GM19193 (cell line): Measurements from ENCODE around the gene DMBT1.

ENCODE experiments used
- POLR2A ChIP-seq: IDR thresholded peaks from 4 replicates; pipeline ENCODE4 v1.6.1; 2011; ENCODE audit not compliant: insufficient read depth, insufficient read length; ENCODE audit errors: extremely low read depth

Gene DMBT1

DNA sequence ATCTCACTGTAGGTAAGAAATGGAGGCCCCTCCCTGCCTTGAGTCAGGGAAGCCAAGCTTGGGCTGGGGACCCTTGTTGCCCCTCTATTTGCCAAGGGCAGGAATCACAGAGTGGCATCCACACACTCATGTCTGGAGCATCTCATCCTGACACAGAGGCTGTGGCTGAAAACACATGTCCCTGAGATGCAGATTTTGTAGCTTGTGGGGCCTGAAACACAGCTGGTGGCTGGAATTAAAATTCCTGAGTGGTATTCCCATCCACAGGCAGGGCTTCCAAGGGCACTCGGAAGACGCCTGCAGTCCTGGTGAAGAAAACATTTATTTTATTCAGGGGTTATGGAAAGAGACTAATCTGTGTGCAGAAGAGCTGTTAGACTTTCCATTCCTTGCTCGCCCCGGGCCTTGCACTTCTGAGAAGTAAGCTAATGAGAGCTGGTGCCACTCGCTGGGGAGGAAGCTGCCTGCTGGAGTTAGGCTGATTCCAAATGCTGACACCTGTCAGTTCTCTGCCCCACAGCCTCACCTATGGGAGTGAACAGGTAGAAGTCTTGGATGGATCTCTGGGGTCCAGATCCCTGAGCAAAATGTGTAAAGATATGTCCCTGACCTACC, 103.1 kb downstream of the DMBT1 start:
- TF ChIP-seq POLR2A = no peak

DNA sequence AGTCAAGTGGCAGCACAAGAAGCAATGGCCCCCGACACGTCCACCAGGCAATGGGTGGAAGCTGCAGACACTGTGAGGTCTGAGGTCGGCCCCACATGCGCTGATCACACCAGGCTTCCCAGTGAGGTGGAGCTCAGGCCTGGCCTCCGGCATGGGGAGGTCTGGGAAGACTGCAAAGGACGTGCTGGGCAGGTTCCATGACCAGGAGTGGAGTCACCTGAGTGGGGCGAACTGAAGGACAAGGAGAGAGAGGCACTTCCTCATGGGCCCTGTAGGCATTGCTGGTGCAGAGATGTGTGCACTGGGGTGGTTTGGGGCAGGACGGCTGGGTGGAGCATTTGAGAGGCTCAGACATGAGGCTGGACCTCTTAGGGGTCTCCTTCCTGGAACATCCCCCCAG, 103.9 kb downstream of the DMBT1 start:
- no peak for TF ChIP-seq POLR2A

DNA sequence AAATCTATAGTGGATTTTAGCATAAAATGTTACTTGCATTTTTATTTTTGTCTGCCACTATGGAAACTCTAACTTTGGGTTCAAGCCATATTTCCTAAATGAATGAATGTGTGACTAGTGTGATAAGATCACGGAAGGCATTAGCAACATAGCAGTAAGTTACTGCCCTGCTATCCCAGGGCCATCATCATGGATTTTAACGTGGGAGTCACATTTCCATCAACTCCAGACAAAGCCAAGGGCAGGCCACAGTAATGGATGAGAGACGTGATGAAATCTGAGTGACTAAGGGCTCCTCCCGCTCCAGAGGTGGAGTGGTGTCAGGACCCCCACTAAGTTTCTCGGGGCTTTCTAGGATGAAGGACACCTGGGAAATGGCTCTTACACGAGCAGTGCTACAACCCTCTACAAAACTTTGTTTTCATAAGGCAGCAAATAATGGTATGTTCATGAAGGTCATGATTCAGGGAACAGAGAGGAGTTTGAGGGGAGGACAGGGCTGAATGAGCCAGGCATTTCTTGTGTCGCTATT, 104.8 kb downstream of the DMBT1 start:
- TF ChIP-seq POLR2A = no peak

DNA sequence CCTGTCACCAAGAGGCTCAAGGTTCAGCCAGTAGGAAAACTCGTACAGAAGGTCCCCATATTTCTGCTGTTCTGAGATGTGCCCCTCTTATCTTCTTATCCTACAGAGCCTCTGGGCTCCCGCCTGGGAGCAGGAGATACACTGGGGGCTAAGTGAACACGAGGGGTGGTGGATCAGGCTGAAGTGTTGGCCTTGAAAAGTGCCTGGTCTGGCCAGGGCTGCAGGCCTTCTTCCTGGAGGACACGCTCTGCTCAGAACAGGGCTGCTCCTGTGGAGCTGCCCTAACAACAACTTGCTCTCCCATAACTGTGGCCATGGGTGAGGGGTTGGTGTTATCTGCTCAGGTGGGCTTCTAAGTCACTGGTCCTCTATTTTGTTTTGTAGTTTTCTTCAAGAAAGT, 105.4 kb downstream of the DMBT1 start:
- no peak for TF ChIP-seq POLR2A

DNA sequence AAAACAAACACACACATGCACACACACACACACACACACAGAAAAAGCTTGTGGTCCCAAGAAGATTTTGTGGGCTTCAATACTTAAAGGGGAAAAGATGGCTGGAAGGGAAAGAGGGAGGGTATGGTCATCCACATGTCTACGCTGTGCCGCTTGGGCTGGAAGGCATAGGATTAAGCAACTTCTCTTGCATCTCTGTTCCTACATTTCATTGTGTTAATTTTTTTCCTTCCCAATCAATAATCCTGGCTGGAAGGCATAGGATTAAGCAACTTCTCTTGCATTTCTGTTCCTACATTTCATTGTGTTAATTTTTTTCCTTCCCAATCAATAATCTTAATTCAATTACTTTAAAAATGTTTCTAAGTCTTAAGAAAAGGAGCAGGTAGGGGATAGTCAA, 108.5 kb downstream of the DMBT1 start:
- TF ChIP-seq POLR2A = no peak

DNA sequence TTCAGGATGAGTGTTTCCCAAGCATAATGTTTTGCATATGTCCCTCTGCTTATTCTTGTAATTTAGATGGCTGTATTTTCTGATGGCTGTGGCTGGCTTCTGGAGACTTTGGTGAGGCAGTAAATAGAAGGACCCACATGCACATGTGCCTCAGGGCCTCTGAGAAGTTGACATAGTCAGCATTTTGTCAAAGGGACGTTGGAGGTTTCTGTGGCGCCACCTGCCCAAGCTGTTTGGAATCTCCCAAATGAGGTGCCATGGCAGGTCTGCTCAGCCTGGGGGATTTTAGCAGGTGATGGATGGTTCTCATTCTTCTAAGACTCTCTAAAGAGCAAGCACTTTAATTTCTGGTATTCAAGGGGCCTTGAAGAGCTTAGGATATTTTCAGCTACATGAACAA, 109.3 kb downstream of the DMBT1 start:
- TF ChIP-seq POLR2A = no peak

DNA sequence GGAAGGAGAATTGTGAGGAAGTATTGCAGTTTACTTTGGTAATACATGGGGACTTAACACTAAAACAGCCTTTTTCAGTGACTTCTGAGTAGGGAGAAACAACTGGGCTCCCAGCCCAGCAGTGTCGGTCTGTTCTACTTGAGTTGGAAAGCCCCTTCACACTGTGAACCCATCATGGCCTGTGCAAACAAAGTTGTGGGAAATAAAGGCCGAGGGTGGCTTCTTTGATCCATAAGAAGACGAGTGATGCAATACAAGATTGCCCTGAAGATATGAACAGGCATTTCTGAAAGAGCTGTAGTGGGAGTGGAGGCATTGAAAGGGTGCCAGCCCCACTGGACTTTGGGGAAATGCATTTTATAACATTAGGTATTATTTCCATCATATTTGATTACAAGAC, 110.8 kb downstream of the DMBT1 start:
- no peak for TF ChIP-seq POLR2A

DNA sequence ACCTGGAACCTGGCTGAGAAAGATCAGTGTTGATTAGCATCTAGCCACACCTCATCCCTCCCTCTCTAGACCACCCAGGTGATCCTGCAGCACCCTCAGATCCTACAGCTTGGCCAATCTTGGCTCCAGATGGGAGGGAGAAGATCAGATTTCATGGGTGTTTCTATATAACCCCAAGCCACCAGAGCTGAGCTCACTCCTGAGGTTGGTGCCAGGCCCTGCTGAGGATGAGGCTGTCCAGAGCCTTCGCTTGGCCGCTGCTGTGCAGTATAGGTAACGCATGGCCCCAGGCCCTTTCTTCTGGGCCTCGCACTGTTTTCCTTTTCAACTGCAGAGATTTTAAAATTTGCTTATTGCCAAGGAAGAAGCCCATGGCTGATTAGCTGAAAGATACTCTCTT, 112.1 kb downstream of the DMBT1 start:
- no peak for TF ChIP-seq POLR2A

DNA sequence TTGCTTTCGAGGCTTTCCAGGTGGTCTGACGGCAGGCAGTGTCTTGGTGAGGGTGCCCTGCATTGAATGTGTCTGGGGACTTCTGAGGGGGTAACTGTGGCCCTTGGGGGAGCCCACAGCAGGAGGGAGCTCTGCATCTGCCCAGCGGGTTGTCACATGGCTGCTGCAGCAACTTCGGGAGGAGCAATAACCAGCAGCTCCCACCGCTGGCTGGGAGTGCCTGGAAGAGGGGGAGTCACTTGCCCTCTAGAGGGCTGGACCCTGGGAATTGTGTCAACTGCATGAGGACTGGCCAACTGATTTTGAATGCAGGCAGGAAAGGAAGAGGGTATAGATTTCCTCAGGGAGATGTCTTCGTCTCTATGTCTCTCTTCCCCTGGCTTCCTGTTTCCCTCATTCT, 112.7 kb downstream of the DMBT1 start:
- TF ChIP-seq POLR2A = no peak

DNA sequence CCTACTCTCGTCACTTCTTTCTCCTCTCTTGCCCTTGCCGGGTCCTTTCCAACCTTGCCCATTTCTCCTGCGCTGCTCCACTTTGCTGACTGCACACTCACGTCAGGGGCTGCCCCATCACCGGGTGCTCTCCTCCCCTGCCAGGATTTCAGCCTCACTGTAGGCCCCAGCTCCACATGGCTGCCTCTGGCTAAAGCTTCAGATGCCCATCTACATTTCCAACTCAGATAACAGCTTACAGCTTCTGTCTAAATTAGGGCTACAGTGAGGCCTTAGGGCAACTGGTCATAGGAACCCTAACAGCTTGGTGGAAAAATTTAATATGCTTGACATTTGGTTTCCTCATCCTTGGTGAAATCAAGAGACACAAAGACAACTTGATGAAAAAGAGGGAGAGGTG, 113.2 kb downstream of the DMBT1 start:
- TF ChIP-seq POLR2A = no peak

DNA sequence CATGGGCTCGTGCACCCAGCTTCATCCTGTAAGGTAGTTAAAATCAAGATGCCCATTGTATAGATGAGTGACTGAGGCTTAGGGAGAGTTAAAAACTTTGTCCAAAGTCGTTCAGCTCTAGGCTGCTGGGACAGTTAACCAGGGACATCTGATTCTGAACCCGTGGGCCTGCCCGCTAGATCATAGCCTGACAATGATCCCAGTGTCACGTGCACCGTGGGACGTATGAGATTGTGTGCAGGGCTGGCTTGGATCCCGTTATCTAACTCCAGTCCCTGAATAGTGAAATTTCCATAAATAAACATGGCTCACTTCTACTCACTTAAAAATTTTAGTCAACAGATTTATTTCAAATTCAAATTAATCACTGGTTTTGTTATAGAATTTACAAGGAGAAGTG, 114.2 kb downstream of the DMBT1 start:
- TF ChIP-seq POLR2A = no peak

DNA sequence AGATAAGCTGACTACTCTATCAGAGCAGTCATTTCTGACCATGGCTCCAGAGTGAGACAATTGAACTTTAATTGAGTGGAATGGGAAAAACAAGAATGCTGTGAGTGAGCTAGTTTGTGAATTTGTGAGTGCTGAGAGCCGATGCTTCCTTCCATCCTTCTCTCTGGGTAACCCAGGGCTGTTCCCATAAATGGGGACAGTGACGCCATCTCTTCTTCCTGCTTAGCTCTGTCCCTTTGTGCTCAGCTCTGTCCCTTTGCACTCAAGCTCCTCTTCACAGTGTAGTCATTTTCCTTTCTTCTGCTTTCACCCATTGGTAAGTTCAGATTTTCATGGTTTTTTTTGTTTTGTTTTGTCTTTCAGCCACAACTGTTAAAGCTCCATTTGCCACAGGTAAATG, 114.7 kb downstream of the DMBT1 start:
- no peak for TF ChIP-seq POLR2A

DNA sequence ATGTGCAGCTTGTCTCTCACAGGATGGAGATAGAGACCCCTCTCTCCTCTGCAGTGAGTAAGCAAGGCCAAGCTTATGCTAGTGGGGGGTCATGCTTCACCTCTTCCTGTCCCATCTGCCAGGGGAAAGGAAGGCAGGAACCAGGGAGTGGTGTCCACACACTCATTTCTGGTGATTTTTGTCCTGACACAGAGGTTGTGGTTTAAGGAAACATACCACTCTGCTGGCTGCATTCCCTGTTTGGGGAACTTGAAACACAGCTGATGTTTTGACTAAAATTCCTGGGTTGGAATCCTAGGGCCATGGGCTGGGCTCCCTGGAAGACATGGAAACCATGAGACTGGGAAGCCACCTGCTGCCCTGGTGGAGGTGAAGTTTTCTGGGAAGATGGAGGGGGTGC, 117.7 kb downstream of the DMBT1 start:
- no peak for TF ChIP-seq POLR2A

DNA sequence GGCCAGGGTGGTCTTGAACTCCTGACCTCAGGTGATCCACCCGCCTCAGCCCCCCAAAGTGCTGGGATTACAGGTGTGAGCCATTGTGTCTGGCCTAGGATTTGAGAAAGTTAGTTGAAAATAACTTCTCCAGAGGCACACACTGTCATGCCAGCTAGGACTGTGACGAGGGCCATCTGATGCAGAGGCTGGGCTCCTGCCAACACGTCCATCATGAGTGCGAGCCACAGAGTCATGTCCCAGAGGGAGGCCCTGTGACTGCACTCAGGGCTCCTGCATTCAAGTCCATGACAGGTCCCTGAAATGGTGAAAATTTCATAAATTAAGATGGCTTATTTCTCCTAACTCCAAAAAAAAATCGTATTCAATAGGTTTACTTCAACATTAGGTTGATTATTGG, 122.0 kb downstream of the DMBT1 start:
- no peak for TF ChIP-seq POLR2A

DNA sequence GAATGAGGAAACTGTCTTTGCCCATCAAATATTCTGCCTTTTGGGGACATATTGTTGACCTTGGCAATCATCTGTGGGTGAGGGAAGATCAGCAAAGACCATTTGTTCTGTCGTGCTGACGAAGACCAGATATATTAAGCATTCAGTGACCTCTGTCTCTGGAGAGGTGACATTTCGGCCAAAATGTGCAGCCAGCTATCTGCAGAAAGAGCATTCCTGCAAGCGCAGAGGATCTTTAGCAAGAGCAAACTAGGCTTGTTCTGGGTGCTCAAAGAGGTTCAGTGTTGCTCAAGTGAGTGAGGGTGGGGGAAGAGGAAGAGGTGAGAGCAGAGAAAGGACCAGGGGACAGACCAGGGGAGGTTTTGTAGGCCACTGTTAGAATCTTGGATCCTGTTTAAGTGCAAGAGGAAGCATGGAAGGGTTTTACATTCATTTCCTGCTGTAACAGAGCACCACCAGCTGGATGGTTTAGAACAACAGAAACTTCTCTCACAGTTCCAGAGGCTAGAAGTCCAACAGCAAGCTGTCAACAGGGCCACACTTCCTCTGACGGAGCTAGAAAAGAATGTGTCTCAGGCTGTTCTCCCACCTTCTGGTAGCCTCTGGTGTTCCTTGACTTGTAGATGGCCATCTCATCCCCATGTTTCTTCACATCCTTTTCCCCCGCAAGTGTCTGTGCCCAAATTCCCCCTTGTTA, 127.9 kb downstream of the DMBT1 start:
- no peak for TF ChIP-seq POLR2A

DNA sequence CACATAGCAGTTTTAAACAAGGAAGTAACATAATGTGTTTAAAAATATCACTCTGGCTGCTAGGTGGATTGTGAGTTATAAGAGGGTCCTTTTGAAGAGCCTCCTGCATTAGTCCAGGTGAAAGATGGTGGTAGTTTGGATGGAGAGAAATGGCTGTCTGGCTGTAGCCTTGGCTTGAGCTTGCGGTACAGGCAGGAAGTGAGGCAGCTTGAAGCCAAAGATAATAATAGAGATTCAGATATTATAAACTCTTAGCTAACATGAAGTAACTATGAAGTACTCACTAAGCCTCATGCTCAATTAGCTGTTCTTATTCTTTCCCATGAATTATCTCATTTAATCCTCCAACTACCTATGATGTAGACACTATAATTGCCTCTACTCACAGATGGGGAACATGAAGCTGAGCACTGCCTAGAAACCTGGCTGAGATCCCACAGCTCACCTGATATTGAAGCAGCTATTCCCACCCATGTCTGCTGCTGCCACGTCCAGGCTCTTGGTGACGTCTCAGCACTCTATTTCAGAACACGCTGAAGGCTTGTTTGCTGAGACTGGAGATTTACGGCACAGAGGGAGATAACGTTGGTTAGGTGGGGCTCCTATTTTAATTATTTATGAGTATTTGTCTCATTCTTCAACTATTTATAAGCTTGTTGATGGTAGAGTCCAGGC, 128.7 kb downstream of the DMBT1 start:
- no peak for TF ChIP-seq POLR2A

DNA sequence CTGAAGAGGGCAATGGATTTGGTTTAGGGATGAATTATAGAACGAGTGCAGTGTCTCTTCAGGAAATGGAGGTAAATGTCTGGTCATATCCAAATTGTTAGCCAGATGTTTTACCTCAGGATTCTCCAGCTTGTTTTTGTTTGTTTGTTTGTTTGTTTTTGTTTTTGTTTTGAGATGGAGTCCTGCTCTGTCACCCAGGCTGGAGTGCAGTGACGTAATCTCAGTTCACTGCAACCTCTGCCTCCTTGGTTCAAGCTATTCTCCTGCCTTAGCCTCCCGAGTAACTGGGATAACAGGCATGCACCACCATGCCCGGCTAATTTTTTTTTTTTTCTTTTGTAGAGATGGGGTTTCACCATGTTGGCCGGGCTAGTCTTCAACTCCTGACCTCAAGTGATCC, 132.2 kb downstream of the DMBT1 start:
- no peak for TF ChIP-seq POLR2A
